Subcutaneous preadipocyte (primary cell): ENCODE measurements around the gene CCDC69. TPM values are rescaled to one million over a fixed set of nuclear protein-coding genes. Genes with fewer than 3 reads are reported as not detected.

Source experiments
- total RNA-seq: library from RNA; depleted of rRNA; stranded (reverse); fragments of >200 nt; gene quantifications from 2 replicates; pipeline ENCODE4 v1.2.3, GENCODE V29; 2012

CCDC69 gene
- total RNA-seq: 5.1 and 6.2 TPM in 2 replicates

DNA sequence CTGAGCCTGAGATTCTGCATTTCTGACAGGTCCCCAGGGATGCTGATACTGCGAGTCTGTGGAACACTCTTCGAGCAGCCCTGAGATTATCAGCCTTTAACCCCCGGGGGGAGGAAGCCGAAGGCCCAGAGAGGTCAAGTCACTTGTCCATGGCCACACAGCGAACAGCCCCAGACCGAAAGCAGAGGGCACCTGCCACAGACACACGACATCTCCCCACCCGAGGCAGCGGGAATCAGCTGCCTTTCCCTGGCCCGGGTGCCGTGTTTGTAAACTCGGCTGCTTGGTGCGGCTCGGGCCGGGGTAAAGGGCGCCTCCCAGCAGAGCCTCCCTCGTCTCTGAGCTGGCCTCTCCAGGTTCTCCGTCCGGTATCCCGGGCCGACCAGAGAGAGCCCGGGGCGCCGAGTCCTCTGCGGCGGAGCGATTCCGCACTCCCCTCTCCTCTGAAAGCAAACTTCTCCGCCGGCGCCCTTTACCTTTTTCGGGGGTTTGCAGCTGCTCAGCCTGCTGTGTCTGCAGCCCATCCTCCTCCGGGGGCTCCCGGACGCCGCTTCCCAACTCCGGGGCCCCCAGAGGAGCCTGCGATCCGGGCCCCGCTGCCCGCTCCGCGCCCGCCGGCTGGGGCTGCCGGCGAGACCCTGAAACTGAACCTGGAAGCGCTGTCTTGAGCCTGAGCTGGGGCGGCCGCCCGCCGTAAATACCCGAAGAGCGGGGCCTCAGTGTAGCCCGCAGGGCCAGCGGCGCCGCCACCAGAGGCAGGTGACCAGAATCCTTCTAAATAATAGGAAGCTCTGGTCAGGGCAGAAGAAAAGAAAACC lies at the start of gene CCDC69:
TSS of gene CCDC69 (minus strand) at position 646 of the 818 bp plus-strand sequence. CDS start at position 524, 122 bp downstream.

DNA sequence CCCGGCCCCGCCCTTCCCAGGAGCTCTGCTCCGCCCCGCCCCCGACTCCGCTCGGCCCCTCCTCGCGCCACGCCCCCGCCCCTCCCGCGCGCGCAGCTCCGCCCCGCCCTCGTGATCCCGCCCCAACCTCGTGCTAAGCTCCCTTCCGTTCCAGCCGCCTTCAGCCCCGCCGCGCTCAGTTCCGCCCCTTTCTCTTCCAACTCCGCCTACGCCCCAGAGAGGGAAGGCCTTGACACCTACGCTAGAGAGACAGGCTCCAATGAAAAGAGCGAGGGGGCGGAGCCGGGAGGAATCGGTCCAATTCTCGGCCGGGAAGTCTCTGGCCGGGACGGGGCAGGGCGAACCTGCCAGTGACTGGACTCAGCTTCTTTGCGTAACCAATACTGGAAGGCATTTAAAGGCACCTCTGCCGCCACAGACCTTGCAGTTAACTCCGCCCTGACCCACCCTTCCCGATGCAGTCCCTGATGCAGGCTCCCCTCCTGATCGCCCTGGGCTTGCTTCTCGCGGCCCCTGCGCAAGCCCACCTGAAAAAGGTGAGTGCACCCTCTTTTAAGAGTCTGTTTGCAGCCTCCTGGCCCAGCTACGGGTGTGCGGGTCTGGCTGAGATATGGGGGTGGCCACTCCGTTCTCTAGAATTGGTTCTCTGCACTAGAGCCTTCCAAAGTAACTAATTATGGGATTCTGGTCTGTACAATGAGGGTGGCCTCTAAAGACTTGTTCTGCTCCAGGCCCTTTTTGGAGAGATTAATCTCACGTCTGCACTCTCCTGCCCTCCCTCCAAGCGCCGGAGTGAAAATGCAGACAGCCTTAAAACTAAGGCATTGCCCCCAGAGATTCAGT lies 29.1 kb upstream of the CCDC69 start, which contains the start of gene GM2A:
TSS of gene GM2A (plus strand) at position 424 of the 843 bp plus-strand sequence. CDS start at position 456, 32 bp downstream.

GRCh38 chr5:151157426-151158286 lies 66.2 kb downstream of the CCDC69 start, which contains the start of gene ANXA6:
ANXA6 (minus strand) TSS chr5:151157779; CDS start chr5:151147901, 9,878 bp downstream.

Other genes starting within 250 kb of the CCDC69 start
- gene GPX3, start 203.5 kb downstream of the CCDC69 start, total RNA-seq: 3.1 and 32.3 TPM in 2 replicates
- 44.1 and 65.7 TPM in 2 replicates for gene TNIP1, start 143.1 kb downstream of the CCDC69 start, total RNA-seq
- gene ANXA6, start 66.3 kb downstream of the CCDC69 start, total RNA-seq: 345 and 356 TPM in 2 replicates
- gene GM2A, start 29.1 kb upstream of the CCDC69 start, total RNA-seq: 25.2 and 29.0 TPM in 2 replicates
- not detected in 2 replicates for gene SLC36A3, start 79.7 kb upstream of the CCDC69 start, total RNA-seq
- not detected in 2 replicates for gene SLC36A2, start 123.5 kb upstream of the CCDC69 start, total RNA-seq
- gene SLC36A1, start 223.5 kb upstream of the CCDC69 start, total RNA-seq: 11.1 and 12.1 TPM in 2 replicates